Osteocyte (in vitro differentiated cells): Measurements from ENCODE around the gene CLMP. TPM values are rescaled to one million over a fixed set of nuclear protein-coding genes. Genes with fewer than 3 reads are reported as not detected.

Experiments
- DNase-seq: peaks from one replicate; pipeline ENCODE4 v3.0.0; 2021; ENCODE audit warnings: mixed read lengths; ENCODE audit not compliant: unreplicated experiment; ENCODE audit errors: extremely low spot score
- H3K27ac Mint-ChIP-seq: one replicate; pipeline ENCODE4 v1.8.0; 2021; ENCODE audit warnings: mild to moderate bottlenecking, mixed read lengths; ENCODE audit not compliant: unreplicated experiment
- H3K27me3 Mint-ChIP-seq: one replicate; pipeline ENCODE4 v1.8.0; 2021; ENCODE audit warnings: mixed read lengths; ENCODE audit not compliant: unreplicated experiment
- H3K36me3 Mint-ChIP-seq: one replicate; pipeline ENCODE4 v1.8.0; 2021; ENCODE audit warnings: mixed read lengths; ENCODE audit not compliant: unreplicated experiment
- H3K4me1 Mint-ChIP-seq: one replicate; pipeline ENCODE4 v1.8.0; 2021; ENCODE audit warnings: mixed read lengths; ENCODE audit not compliant: unreplicated experiment
- H3K4me3 Mint-ChIP-seq: one replicate; pipeline ENCODE4 v1.8.0; 2021; ENCODE audit warnings: mild to moderate bottlenecking, moderate library complexity, mixed read lengths; ENCODE audit not compliant: unreplicated experiment
- H3K9me3 Mint-ChIP-seq: one replicate; pipeline ENCODE4 v1.8.0; 2021; ENCODE audit warnings: mixed read lengths; ENCODE audit not compliant: unreplicated experiment
- CTCF ChIP-seq: fragments of 200-600 bp; sonication (generic); IDR thresholded peaks from 2 replicates; pipeline ENCODE4 v1.5.0; 2021; ENCODE audit warnings: antibody characterized with exemption, mild to moderate bottlenecking, moderate library complexity
- total RNA-seq: library from RNA; stranded (reverse); gene quantifications from 2 replicates; pipeline ENCODE4 v1.2.1, GENCODE V29; 2021

Gene CLMP
- total RNA-seq, 1 donor from 2014 or later = 24.8 TPM

GRCh38 chr11:123227763-123228495, 32.9 kb upstream of the CLMP start:
- H3K4me1 Mint-ChIP-seq = no peaks in the 10 kb centered on the region
- H3K27me3 Mint-ChIP-seq = peaks cover 27% of the 10 kb centered on the region
- H3K27ac Mint-ChIP-seq = no peak overlapping the region
- no peak overlapping the region for H3K4me3 Mint-ChIP-seq
- H3K36me3 Mint-ChIP-seq = no peaks in the 10 kb centered on the region
- DNase-seq = no peak
- no peak for TF ChIP-seq CTCF
- H3K9me3 Mint-ChIP-seq = no peaks in the 10 kb centered on the region

- peaks cover 8% of the 10 kb centered on the region for H3K9me3 Mint-ChIP-seq
- H3K36me3 Mint-ChIP-seq = no peaks in the 10 kb centered on the region
- H3K27ac Mint-ChIP-seq = no peak overlapping the region
- H3K27me3 Mint-ChIP-seq = peaks cover 14% of the 10 kb centered on the region
- peaks cover 12% of the 10 kb centered on the region for H3K4me1 Mint-ChIP-seq
- H3K4me3 Mint-ChIP-seq = no peak overlapping the region
- no peak for DNase-seq
- TF ChIP-seq CTCF = no peak
These were observed 26.5 kb upstream of the CLMP start for GRCh38 chr11:123221584-123221983.

DNA sequence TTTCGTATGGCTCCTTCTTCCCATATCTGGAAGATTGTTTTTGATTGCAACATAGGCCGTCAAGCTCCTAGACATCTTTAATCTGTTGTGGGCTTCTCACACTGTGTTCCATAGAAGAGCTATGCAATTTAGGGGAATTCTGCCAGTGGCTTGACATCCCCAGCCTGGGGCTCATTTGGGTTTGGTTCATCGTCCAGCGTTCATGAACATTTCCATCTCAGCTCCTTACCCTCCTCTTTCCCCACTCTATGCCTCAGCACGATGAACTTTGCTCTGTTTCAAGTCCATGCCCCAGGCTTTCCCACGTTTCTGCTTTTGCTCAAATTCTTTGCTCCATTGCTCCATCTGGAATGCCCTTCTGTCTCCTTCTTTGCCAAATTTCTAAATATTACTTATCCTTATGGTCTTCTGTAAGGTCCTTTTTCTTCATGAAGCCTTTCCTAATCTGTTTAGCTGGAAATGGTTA, 26.1 kb upstream of the CLMP start:
- Mint-ChIP-seq H3K4me3 (no peak overlapping the region), H3K9me3 (peaks cover 8% of the 10 kb centered on the region), H3K4me1 (peaks cover 12% of the 10 kb centered on the region), H3K27me3 (peaks cover 12% of the 10 kb centered on the region), H3K36me3 (no peaks in the 10 kb centered on the region), H3K27ac (no peak overlapping the region)
- no peak for TF ChIP-seq CTCF
- no peak for DNase-seq

DNA sequence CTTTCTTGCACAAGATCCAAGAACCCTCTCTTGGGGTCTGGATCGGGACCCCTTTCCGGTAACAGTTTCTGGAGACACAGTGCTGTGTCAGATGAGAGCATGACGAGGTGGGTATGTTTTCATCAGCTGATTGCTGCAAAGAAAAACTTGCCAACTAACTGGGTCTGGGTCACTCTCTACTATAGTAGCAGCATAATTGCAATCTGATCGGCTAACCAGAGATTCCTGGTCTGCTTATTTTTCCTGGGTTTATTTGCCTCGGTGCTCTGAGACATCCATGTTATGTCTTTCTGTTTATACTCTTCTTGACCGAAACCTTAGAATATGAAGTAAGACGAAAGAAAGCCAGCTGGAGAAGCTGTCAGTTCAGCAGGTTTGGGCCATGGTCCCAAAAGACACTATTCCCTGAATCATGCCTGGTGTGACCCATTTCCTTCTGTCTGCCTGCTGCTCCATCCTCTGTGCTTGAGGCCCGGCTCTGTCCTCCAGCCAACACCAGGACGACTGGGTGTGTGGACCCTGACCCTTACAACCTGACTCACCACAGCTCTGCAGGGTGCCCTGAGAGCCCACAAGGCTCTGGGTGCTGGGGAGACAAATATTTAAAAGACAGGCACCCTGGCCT, 24.1 kb upstream of the CLMP start:
- H3K27ac Mint-ChIP-seq = no peak overlapping the region
- TF ChIP-seq CTCF = no peak

GRCh38 chr11:123218451-123218850, 23.4 kb upstream of the CLMP start:
- no peaks in the 10 kb centered on the region for H3K27me3 Mint-ChIP-seq
- H3K36me3 Mint-ChIP-seq = no peaks in the 10 kb centered on the region
- peaks cover 12% of the 10 kb centered on the region for H3K4me1 Mint-ChIP-seq
- peaks cover 8% of the 10 kb centered on the region for H3K9me3 Mint-ChIP-seq
- DNase-seq = no peak
- TF ChIP-seq CTCF = no peak
- no peak overlapping the region for H3K4me3 Mint-ChIP-seq
- H3K27ac Mint-ChIP-seq = no peak overlapping the region

More for the DNA sequence above, 24.1 kb upstream of the CLMP start:
- Mint-ChIP-seq H3K4me3 (no peak overlapping the region), H3K36me3 (no peaks in the 10 kb centered on the region), H3K4me1 (peaks cover 12% of the 10 kb centered on the region), H3K9me3 (peaks cover 8% of the 10 kb centered on the region), H3K27me3 (no peaks in the 10 kb centered on the region)
- DNase-seq = no peak
